Mesendoderm (in vitro differentiated cells): ENCODE results near the gene LTV1.
"Not testable (repeated sequence)": the region's sequence is repeated elsewhere in the genome, so short reads cannot be mapped to it uniquely, and the experiment has no call there.

Experiments
- DNase-seq: peaks from one replicate; pipeline ENCODE4 v3.0.0; 2013
- H2AK5ac ChIP-seq: 2 replicates; pipeline ENCODE4 v1.6.1; 2013; ENCODE audit warnings: low read length, inconsistent platforms
- H2BK120ac ChIP-seq: 2 replicates; pipeline ENCODE4 v1.6.1; 2013; ENCODE audit warnings: low read depth, mild to moderate bottlenecking, low read length, moderate library complexity, mixed read lengths
- H2BK15ac ChIP-seq: replicated peaks from 2 replicates; pipeline ENCODE4 v1.6.1; 2013; ENCODE audit warnings: low read depth, mild to moderate bottlenecking, moderate library complexity
- H2BK5ac ChIP-seq: 2 replicates; pipeline ENCODE4 v1.6.1; 2013; ENCODE audit warnings: low read length, inconsistent platforms
- H3K18ac ChIP-seq: 2 replicates; pipeline ENCODE4 v1.6.1; 2013; ENCODE audit warnings: mild to moderate bottlenecking, low read length, mixed read lengths
- H3K23ac ChIP-seq: one replicate; pipeline ENCODE4 v1.6.1; 2013; ENCODE audit warnings: low read length
- H3K27ac ChIP-seq: 2 replicates; pipeline ENCODE4 v1.5.1; 2013; ENCODE audit warnings: low read depth, mild to moderate bottlenecking, inconsistent platforms, low read length, moderate library complexity
- H3K27me3 ChIP-seq: 2 replicates; pipeline ENCODE4 v1.6.1; 2013; ENCODE audit warnings: low read length, control low read depth, mild to moderate bottlenecking, inconsistent platforms; ENCODE audit not compliant: insufficient read depth, poor library complexity
- H3K36me3 ChIP-seq: 2 replicates; pipeline ENCODE4 v1.6.1; 2013; ENCODE audit warnings: low read length, inconsistent platforms; ENCODE audit not compliant: control insufficient read depth, insufficient read depth
- H3K4ac ChIP-seq: one replicate; pipeline ENCODE4 v1.6.1; 2013; ENCODE audit warnings: low read depth, mild to moderate bottlenecking, low read length, moderate library complexity
- H3K4me1 ChIP-seq: 2 replicates; pipeline ENCODE4 v1.6.1; 2013; ENCODE audit warnings: low read depth, low read length, inconsistent platforms; ENCODE audit not compliant: control insufficient read depth
- H3K4me2 ChIP-seq: 2 replicates; pipeline ENCODE4 v1.6.1; 2013; ENCODE audit warnings: low read length
- H3K4me3 ChIP-seq: 2 replicates; pipeline ENCODE4 v1.5.1; 2013; ENCODE audit warnings: mild to moderate bottlenecking, low read length
- H3K56ac ChIP-seq: one replicate; pipeline ENCODE4 v1.6.1; 2013; ENCODE audit warnings: low read length
- H3K79me1 ChIP-seq: 2 replicates; pipeline ENCODE4 v1.6.1; 2013; ENCODE audit warnings: low read length, inconsistent platforms
- H3K79me2 ChIP-seq: 2 replicates; pipeline ENCODE4 v1.6.1; 2013; ENCODE audit warnings: mild to moderate bottlenecking, low read length; ENCODE audit not compliant: control insufficient read depth, insufficient read depth
- H3K9ac ChIP-seq: 2 replicates; pipeline ENCODE4 v1.6.1; 2013; ENCODE audit warnings: low read length, inconsistent platforms
- H4K5ac ChIP-seq: one replicate; pipeline ENCODE4 v1.6.1; 2013; ENCODE audit warnings: low read length
- H4K8ac ChIP-seq: one replicate; pipeline ENCODE4 v1.6.1; 2013; ENCODE audit warnings: low read depth, mild to moderate bottlenecking, control low read depth, low read length, moderate library complexity
- WGBS: extraction: QIAGEN DNeasy Blood & Tissue Kit; methylation state at CpG from one replicate; pipeline ENCODE4 v1.1.7; 2013; ENCODE audit warnings: low lambda C conversion rate, missing lambda C conversion rate; ENCODE audit not compliant: insufficient coverage; ENCODE audit errors: extremely low coverage; 5-methylcytosine and 5-hydroxymethylcytosine counted together

The LTV1 gene

DNA sequence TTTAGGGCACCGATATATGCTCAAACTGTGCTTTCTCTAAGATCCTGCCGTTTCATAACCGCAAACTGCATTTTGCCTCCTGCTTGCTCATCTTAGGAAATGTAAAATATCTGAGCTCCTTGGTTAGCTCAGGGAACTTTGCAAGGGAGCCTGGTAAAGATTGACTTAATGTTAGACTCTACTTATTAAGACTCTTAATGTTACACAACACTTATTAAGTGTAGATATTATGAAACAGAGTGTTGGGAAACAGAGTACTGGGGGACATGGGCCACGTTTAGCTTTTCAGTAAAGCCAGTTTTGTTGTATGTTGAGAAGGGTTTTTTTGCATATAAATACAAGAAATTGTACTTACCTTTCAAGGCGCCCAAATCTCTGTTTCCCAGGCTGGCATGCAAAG, 1.9 kb downstream of the LTV1 start:
- Histone ChIP-seq H3K79me1 (peaks cover 12% of the 10 kb centered on the region), H2AK5ac (no peak overlapping the region), H3K4ac (no peak overlapping the region), H2BK5ac (no peak overlapping the region), H3K27ac (no peak overlapping the region), H3K23ac (no peak overlapping the region), H3K4me2 (no peak overlapping the region), H4K5ac (no peak overlapping the region), H3K4me1 (peaks cover 2% of the 10 kb centered on the region), H3K56ac (no peak overlapping the region), H4K8ac (no peak overlapping the region), H3K9ac (no peak overlapping the region), H3K18ac (no peak overlapping the region), H2BK15ac (no peak overlapping the region), H3K36me3 (peaks cover 7% of the 10 kb centered on the region), H3K79me2 (peaks cover 21% of the 10 kb centered on the region), H3K27me3 (no peaks in the 10 kb centered on the region), H2BK120ac (no peak overlapping the region), H3K4me3 (no peak overlapping the region)
- no peak for DNase-seq
- no CpG with 5 or more reads among the region's 5 CpGs for WGBS

- H3K27ac ChIP-seq, H3K56ac ChIP-seq, H3K23ac ChIP-seq, H3K9ac ChIP-seq, DNase-seq, H2BK5ac ChIP-seq, H3K18ac ChIP-seq, H4K8ac ChIP-seq, H2BK15ac ChIP-seq, H3K79me2 ChIP-seq, H3K4me1 ChIP-seq, H2BK120ac ChIP-seq, H3K4ac ChIP-seq, H3K27me3 ChIP-seq, H3K4me3 ChIP-seq, H3K79me1 ChIP-seq, H4K5ac ChIP-seq, H3K4me2 ChIP-seq, H2AK5ac ChIP-seq: not testable (repeated sequence)
- peaks cover 10% of the 10 kb centered on the region for H3K36me3 ChIP-seq
- no CpG with 5 or more reads among the region's 3 CpGs for WGBS
Observed at GRCh38 chr6:143851706-143852105, 8.6 kb downstream of the LTV1 start.

DNA sequence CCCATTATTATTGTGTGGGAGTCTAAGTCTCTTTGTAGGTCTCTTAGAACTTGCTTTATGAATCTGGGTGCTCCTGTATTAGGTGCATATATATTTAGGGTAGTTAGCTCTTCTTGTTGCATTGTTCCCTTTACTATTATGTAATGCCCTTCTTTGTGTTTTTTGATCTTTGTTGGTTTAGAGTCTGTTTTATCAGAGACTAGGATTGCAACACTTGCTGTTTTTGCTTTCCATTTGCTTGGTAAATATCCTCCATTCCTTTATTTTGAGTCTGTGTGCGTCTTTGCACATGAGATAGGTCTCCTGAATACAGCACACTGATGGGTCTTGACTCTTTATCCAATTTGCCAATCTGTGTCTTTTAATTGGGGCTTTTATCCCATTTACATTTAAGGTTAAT, 11.9 kb downstream of the LTV1 start:
- H2BK5ac ChIP-seq, H4K8ac ChIP-seq, H3K27me3 ChIP-seq, H2BK15ac ChIP-seq, H3K9ac ChIP-seq, H3K4me1 ChIP-seq, H3K4me3 ChIP-seq, H4K5ac ChIP-seq, H3K27ac ChIP-seq, H3K79me2 ChIP-seq, H3K4me2 ChIP-seq, H2BK120ac ChIP-seq, H3K4ac ChIP-seq, H2AK5ac ChIP-seq, H3K79me1 ChIP-seq, H3K56ac ChIP-seq, DNase-seq, H3K23ac ChIP-seq, H3K18ac ChIP-seq: not testable (repeated sequence)
- no CpG with 5 or more reads among the region's 1 CpG for WGBS
- H3K36me3 ChIP-seq, result peaks cover 16% of the 10 kb centered on the region

DNA sequence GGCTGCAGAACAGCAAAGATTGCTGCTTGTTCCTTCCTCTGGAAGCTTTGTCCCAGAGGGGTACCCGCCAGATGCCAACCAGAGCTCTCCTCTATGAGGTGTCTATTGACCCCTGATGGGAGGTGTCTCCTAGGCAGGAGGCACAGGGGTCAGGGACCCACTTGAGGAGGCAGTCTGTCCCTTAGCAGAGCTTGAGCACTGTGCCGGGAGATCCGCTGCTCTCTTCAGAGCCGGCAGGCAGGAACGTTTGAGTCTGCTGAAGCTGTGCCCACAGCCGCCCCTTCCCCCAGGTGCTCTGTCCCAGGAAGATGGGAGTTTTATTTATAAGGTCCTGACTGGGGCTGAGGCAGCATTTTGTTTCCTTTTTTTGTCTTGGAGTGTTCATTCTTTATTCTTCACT, 13.6 kb downstream of the LTV1 start:
- not testable (repeated sequence) for DNase-seq, H3K18ac ChIP-seq, H3K79me2 ChIP-seq, H3K4me3 ChIP-seq, H2BK15ac ChIP-seq, H2BK5ac ChIP-seq, H2AK5ac ChIP-seq, H3K4me2 ChIP-seq, H3K79me1 ChIP-seq, H3K4ac ChIP-seq, H3K9ac ChIP-seq, H4K8ac ChIP-seq, H4K5ac ChIP-seq, H3K56ac ChIP-seq, H3K4me1 ChIP-seq, H3K27me3 ChIP-seq, H3K27ac ChIP-seq, H2BK120ac ChIP-seq, H3K23ac ChIP-seq
- no CpG with 5 or more reads among the region's 6 CpGs for WGBS
- H3K36me3 ChIP-seq, result peaks cover 11% of the 10 kb centered on the region

- Histone ChIP-seq H3K27me3 (no peaks in the 10 kb centered on the region), H3K79me1 (peaks cover 2% of the 10 kb centered on the region), H3K4me2 (no peak overlapping the region), H3K18ac (no peak overlapping the region), H2BK5ac (no peak overlapping the region), H2BK120ac (no peak overlapping the region), H4K8ac (no peak overlapping the region), H3K36me3 (peaks cover 11% of the 10 kb centered on the region), H2BK15ac (no peak overlapping the region), H3K79me2 (no peaks in the 10 kb centered on the region), H3K4me3 (no peak overlapping the region), H3K9ac (no peak overlapping the region), H3K56ac (no peak overlapping the region), H3K23ac (no peak overlapping the region), H4K5ac (no peak overlapping the region), H3K4me1 (no peaks in the 10 kb centered on the region), H3K4ac (no peak overlapping the region), H2AK5ac (no peak overlapping the region), H3K27ac (no peak overlapping the region)
- no CpG with 5 or more reads among the region's 5 CpGs for WGBS
- DNase-seq, result no peak
Observed at GRCh38 chr6:143857651-143858050, 14.5 kb downstream of the LTV1 start.

GRCh38 chr6:143859891-143860660, 16.9 kb downstream of the LTV1 start:
- Histone ChIP-seq H3K4ac (no peak overlapping the region), H4K8ac (no peak overlapping the region), H2AK5ac (no peak overlapping the region), H3K27ac (no peak overlapping the region), H3K36me3 (peaks cover 11% of the 10 kb centered on the region), H3K4me3 (no peak overlapping the region), H3K9ac (no peak overlapping the region), H2BK15ac (no peak overlapping the region), H3K56ac (no peak overlapping the region), H3K79me2 (no peaks in the 10 kb centered on the region), H3K4me1 (no peaks in the 10 kb centered on the region), H2BK5ac (no peak overlapping the region), H3K27me3 (no peaks in the 10 kb centered on the region), H3K79me1 (peaks cover 2% of the 10 kb centered on the region), H2BK120ac (no peak overlapping the region), H3K23ac (no peak overlapping the region), H4K5ac (no peak overlapping the region), H3K4me2 (no peak overlapping the region), H3K18ac (no peak overlapping the region)
- WGBS, result no CpG with 5 or more reads among the region's 3 CpGs
- DNase-seq, result no peak
